PC-3 (cell line): Measurements from ENCODE around the gene LYZL2. TPM values are rescaled to one million over a fixed set of nuclear protein-coding genes. Genes with fewer than 3 reads are reported as not detected.

Source experiments
- ATAC-seq: fragments of 200-7000 bp; cut with Tn5 transposase; 2 replicates; pipeline ENCODE4 v1.9.1; 2020; ENCODE audit warnings: mild to moderate bottlenecking, moderate library complexity
- BruUV-seq: library from RNA; stranded (reverse); fragments of 400-500 nt; replicated peaks from 2 replicates; lab custom pipeline; 2021; lab: Mats Ljungman, UMichigan
- CTCF ChIA-PET: fragments of 300-600 bp; sonication (Branson Sonifier 250); formaldehyde crosslinking; loops from one replicate; lab custom pipeline; 2022; ENCODE audit warnings: antibody characterized with exemption; lab: Charles Lee
- POLR2A ChIA-PET: fragments of 300-600 bp; sonication (Branson Sonifier 250); formaldehyde crosslinking; loops from one replicate; lab custom pipeline; 2022; ENCODE audit warnings: antibody characterized with exemption; ENCODE audit not compliant: unreplicated experiment; lab: Charles Lee
- DNase-seq: peaks from one replicate; pipeline ENCODE4 v3.0.0-alpha.2; 2015
- H2AFZ ChIP-seq: fragments of 300-600 bp; sonication (generic); 2 replicates; pipeline ENCODE4 v1.6.0; 2016; ENCODE audit warnings: antibody characterized with exemption, low read length
- H3F3A ChIP-seq: fragments of 300-600 bp; sonication (generic); one replicate; pipeline ENCODE4 v1.6.0; 2017; ENCODE audit warnings: antibody characterized with exemption, low read length, control low read depth, mild to moderate bottlenecking; ENCODE audit not compliant: unreplicated experiment
- H3K27ac ChIP-seq: fragments of 300-600 bp; sonication (generic); 2 replicates; pipeline ENCODE4 v1.5.1; 2016; ENCODE audit warnings: mild to moderate bottlenecking, low read length
- H3K27me3 ChIP-seq: fragments of 300-600 bp; sonication (generic); 2 replicates; pipeline ENCODE4 v1.6.1; 2016; ENCODE audit warnings: low read length, mixed read lengths
- H3K36me3 ChIP-seq: fragments of 300-600 bp; sonication (generic); 2 replicates; pipeline ENCODE4 v1.6.1; 2016; ENCODE audit warnings: low read depth, mixed run types, low read length, mixed read lengths
- H3K4me1 ChIP-seq: fragments of 300-600 bp; sonication (generic); 2 replicates; pipeline ENCODE4 v1.5.1; 2016; ENCODE audit warnings: low read length; ENCODE audit not compliant: insufficient read depth
- H3K4me2 ChIP-seq: fragments of 300-600 bp; sonication (generic); 2 replicates; pipeline ENCODE4 v1.6.0; 2016; ENCODE audit warnings: low read length
- H3K4me3 ChIP-seq: fragments of 300-600 bp; sonication (generic); 2 replicates; pipeline ENCODE4 v1.5.1; 2016; ENCODE audit warnings: mild to moderate bottlenecking, low read length, mixed read lengths
- H3K79me2 ChIP-seq: fragments of 300-600 bp; sonication (generic); 2 replicates; pipeline ENCODE4 v1.6.1; 2017; ENCODE audit warnings: low read length, mixed read lengths
- H3K9ac ChIP-seq: fragments of 300-600 bp; sonication (generic); 2 replicates; pipeline ENCODE4 v1.6.0; 2016; ENCODE audit warnings: mild to moderate bottlenecking, low read length
- H3K9me2 ChIP-seq: fragments of 300-600 bp; sonication (generic); replicated peaks from 2 replicates; pipeline ENCODE4 v1.6.1; 2016; ENCODE audit warnings: mixed run types, low read length, mixed read lengths
- H3K9me3 ChIP-seq: fragments of 300-600 bp; sonication (generic); 2 replicates; pipeline ENCODE4 v1.6.1; 2016; ENCODE audit warnings: low read length, mixed read lengths
- H4K20me1 ChIP-seq: fragments of 300-600 bp; sonication (generic); 2 replicates; pipeline ENCODE4 v1.6.1; 2016; ENCODE audit warnings: low read length, mixed read lengths
- EZH2 ChIP-seq: fragments of 300-600 bp; sonication (generic); IDR thresholded peaks from one replicate; pipeline ENCODE4 v1.6.1; 2017; ENCODE audit warnings: antibody characterized with exemption, mild to moderate bottlenecking, low read length; ENCODE audit not compliant: unreplicated experiment
- EZH2phosphoT487 ChIP-seq: fragments of 300-600 bp; sonication (generic); IDR thresholded peaks from 2 replicates; pipeline ENCODE4 v1.6.1; 2018; ENCODE audit warnings: mild to moderate bottlenecking, antibody characterized with exemption, low read length, borderline replicate concordance
- intact Hi-C: fragments of 100-400 bp; cut with micrococcal nuclease; formaldehyde crosslinking; loops from 2 replicates; pipeline ENCODE4 v1.9.0; 2023
- total RNA-seq: library from RNA; depleted of rRNA; stranded (reverse); fragments of >200 nt; gene quantifications from 2 replicates; pipeline ENCODE4 v1.2.3, GENCODE V29; 2014
- TF ChIP-seq, protein P1 (sequence below): fragments of 300-600 bp; sonication (generic); conservative IDR thresholded peaks from 2 replicates; pipeline ENCODE4 v1.5.1; 2017; ENCODE audit warnings: antibody characterized with exemption, low read depth, mild to moderate bottlenecking, low read length

Gene LYZL2
- total RNA-seq, 1 experiment from 2014 or later = not detected

DNA sequence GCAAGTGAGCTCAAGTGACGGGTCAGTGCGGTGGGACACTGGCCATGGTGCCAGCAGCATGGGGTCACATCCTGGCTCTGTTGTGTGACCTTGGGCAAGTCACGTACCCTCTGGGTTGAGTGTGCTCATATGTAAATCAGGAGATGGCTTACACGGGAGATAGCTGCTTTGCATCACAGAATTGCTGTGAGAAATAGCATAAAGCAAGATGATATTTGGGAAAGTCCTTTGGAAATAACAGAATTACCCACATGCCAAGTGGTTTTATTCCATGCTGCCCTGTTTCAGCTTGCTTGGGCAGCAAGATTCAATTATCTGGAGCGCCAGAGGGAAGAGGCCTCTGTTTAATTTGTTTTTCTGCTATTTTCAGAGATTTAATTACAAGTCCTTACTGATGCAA, 48.9 kb downstream of the LYZL2 start:
- no TSS peak for BruUV-seq
- Histone ChIP-seq H4K20me1 (no peaks in the 10 kb centered on the region), H3K4me1 (peaks cover 10% of the 10 kb centered on the region), H3K9me3 (no peaks in the 10 kb centered on the region), H3K27ac (no peak overlapping the region), H3K27me3 (no peaks in the 10 kb centered on the region), H3K9me2 (no peaks in the 10 kb centered on the region), H3K79me2 (no peaks in the 10 kb centered on the region), H3K4me2 (no peak overlapping the region), H3K4me3 (no peak overlapping the region), H2AFZ (no peak overlapping the region), H3K36me3 (no peaks in the 10 kb centered on the region), H3K9ac (no peak overlapping the region), H3F3A (no peaks in the 10 kb centered on the region)
- TF ChIP-seq, protein P1, sequence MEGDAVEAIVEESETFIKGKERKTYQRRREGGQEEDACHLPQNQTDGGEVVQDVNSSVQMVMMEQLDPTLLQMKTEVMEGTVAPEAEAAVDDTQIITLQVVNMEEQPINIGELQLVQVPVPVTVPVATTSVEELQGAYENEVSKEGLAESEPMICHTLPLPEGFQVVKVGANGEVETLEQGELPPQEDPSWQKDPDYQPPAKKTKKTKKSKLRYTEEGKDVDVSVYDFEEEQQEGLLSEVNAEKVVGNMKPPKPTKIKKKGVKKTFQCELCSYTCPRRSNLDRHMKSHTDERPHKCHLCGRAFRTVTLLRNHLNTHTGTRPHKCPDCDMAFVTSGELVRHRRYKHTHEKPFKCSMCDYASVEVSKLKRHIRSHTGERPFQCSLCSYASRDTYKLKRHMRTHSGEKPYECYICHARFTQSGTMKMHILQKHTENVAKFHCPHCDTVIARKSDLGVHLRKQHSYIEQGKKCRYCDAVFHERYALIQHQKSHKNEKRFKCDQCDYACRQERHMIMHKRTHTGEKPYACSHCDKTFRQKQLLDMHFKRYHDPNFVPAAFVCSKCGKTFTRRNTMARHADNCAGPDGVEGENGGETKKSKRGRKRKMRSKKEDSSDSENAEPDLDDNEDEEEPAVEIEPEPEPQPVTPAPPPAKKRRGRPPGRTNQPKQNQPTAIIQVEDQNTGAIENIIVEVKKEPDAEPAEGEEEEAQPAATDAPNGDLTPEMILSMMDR = no peak
- TF ChIP-seq EZH2phosphoT487 = no peak
- no peak for TF ChIP-seq EZH2
- CTCF ChIA-PET = no interaction called here
- DNase-seq (no peak), ATAC-seq (no peak)
- intact Hi-C loops = no loop called here
- POLR2A ChIA-PET = no interaction called here

DNA sequence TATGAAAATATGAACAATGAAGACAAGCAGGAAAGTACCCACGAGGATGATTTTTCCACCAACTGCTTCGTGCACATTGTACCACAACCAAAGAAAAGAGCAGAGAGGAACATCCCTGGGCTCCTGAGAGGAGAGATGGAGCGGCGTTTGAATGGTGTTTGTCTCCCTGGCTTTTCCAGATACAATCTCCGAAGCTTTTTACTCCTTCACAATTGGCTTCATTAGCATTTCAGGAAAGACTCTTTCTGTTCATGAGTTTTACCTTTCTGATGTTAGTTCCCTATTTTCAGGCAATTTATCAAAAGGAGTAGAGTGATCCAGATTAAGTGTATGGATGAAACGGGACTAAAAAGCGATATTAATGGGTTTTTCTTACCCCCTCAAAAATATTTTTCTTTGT, 49.3 kb downstream of the LYZL2 start:
- Histone ChIP-seq H3K9me3 (no peaks in the 10 kb centered on the region), H3K79me2 (no peaks in the 10 kb centered on the region), H4K20me1 (no peaks in the 10 kb centered on the region), H3K4me1 (peaks cover 10% of the 10 kb centered on the region), H3K4me2 (no peak overlapping the region), H3K27ac (no peak overlapping the region), H3K9ac (no peak overlapping the region), H3K36me3 (no peaks in the 10 kb centered on the region), H3K4me3 (no peak overlapping the region), H3F3A (no peaks in the 10 kb centered on the region), H3K27me3 (no peaks in the 10 kb centered on the region), H2AFZ (no peak overlapping the region), H3K9me2 (no peaks in the 10 kb centered on the region)
- BruUV-seq = no TSS peak
- ATAC-seq = no peak
- ChIA-PET CTCF (no interaction called here), POLR2A (no interaction called here)
- TF ChIP-seq, protein P1 = no peak
- TF ChIP-seq EZH2 (no peak), EZH2phosphoT487 (no peak)
- intact Hi-C loops = no loop called here
- no peak for DNase-seq

DNA sequence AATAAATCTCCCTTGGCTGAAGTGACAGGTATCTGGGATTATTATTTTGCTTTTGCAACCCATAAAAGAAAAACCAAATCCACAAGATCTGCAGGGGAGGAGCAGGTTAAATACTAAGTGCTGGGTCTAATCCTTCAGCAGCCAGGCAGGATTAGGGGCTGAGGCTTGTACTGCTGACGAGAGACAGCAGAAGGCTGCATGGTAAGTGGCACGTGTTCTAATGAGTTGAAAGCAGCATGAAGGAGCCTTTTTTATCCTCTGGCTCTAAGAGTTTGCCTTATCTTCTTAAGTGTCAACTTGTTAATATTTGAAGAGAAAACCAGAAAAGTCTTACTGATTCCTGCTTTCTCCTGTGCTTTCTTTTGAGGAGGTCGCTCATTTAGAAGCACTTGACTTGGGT, 50.0 kb downstream of the LYZL2 start:
- Histone ChIP-seq H3K9me3 (no peaks in the 10 kb centered on the region), H3K27me3 (no peaks in the 10 kb centered on the region), H3K9ac (no peak overlapping the region), H2AFZ (no peak overlapping the region), H3F3A (no peaks in the 10 kb centered on the region), H4K20me1 (no peaks in the 10 kb centered on the region), H3K4me1 (peaks cover 10% of the 10 kb centered on the region), H3K9me2 (no peaks in the 10 kb centered on the region), H3K36me3 (no peaks in the 10 kb centered on the region), H3K79me2 (no peaks in the 10 kb centered on the region), H3K4me3 (no peak overlapping the region), H3K27ac (no peak overlapping the region), H3K4me2 (no peak overlapping the region)
- BruUV-seq = no TSS peak
- no peak for DNase-seq
- ATAC-seq = no peak
- intact Hi-C loops = no loop called here
- no peak for TF ChIP-seq EZH2phosphoT487
- TF ChIP-seq, protein P1 = no peak
- ChIA-PET CTCF (no interaction called here), POLR2A (no interaction called here)
